ENCODE results near the gene MEIOSIN. TPM values are rescaled to one million over a fixed set of nuclear protein-coding genes. Genes with fewer than 3 reads are reported as not detected.

The MEIOSIN gene
- polyA plus RNA-seq, 1 of the 3 experiments (the other 2 are of a cell fraction) = 0.03 TPM

DNA sequence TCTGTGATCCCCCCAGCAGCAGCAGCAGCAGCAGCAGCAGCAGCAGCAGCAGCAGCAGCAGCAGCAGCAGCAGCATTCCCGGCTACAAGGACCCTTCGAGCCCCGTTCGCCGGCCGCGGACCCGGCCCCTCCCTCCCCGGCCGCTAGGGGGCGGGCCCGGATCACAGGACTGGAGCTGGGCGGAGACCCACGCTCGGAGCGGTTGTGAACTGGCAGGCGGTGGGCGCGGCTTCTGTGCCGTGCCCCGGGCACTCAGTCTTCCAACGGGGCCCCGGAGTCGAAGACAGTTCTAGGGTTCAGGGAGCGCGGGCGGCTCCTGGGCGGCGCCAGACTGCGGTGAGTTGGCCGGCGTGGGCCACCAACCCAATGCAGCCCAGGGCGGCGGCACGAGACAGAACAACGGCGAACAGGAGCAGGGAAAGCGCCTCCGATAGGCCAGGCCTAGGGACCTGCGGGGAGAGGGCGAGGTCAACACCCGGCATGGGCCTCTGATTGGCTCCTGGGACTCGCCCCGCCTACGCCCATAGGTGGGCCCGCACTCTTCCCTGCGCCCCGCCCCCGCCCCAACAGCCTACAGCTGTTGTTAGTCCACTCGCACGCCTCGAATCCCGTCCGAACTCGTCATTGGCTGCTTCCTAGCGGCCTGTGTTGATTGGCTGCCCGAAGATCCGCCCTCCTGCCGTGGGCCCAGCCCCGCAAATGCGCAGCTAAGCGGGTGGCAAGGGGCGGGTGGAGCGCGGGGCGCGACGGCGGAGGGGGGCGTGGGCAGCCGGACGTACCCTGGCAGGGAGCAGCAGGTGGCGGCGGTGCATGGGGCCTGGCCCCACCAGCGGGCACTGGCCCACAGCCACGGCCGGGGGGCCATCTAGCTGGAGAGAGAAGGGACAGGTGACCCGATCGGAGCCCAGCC is 37.2 kb downstream of the MEIOSIN start:
- H3K27ac ChIP-seq (ENCODE audit: low read depth in 2 of 2, low read length in 1 of 2) = peak overlapping the region; percentile 79 to 95
- CTCF ChIA-PET = interaction anchor here (0.6 to 5.9 kb wide), 29 partner anchors 9 to 342 kb away, joined by 3 to 100 read pairs (median 6); partner anchors contain the start of genes DMPK, DMWD, FBXO46 and MEIOSIN
- peaks cover 8 to 30% of the 10 kb centered on the region in 2 experiments; a peak in 3 of 4 replicates for H3K4me1 ChIP-seq (ENCODE audit: control insufficient read depth in 1 of 2, insufficient read depth in 2 of 2, low read depth in 1 of 2, low read length in 1 of 2)
- peaks cover 11% of the 10 kb centered on the region; the same call in 1 of the 2 replicates for H4K20me1 ChIP-seq (ENCODE audit: insufficient read depth)
- peak overlapping the region; percentile 58; the same call in 1 of the 2 replicates for H3K9ac ChIP-seq
- no peaks in the 10 kb centered on the region for H3K27me3 ChIP-seq (ENCODE audit: insufficient read depth)
- H3K4me2 ChIP-seq = peak overlapping the region; percentile 98
- peak overlapping the region; percentile 55 to 61 for H3K4me3 ChIP-seq (ENCODE audit: low read depth in 2 of 2, low read length in 1 of 2)
- WGBS (ENCODE audit: low lambda C conversion rate) = 2% methylated on average over 31 of the region's 79 CpGs
- peaks cover 49% of the 10 kb centered on the region for H3F3A ChIP-seq (replicated peaks; ENCODE audit: insufficient read depth)
- POLR2A ChIA-PET = interaction anchor here (0.5 to 3.6 kb wide), 12 partner anchors 11 to 101 kb away, joined by 3 to 19 read pairs (median 4); partner anchors contain the start of genes DMPK and FBXO46
- H3K9me2 ChIP-seq = no peaks in the 10 kb centered on the region
- DNase-seq = peak; percentile 96
- no peaks in the 10 kb centered on the region for H3K79me2 ChIP-seq (ENCODE audit: insufficient read depth)
- H3K9me3 ChIP-seq = no peaks in the 10 kb centered on the region
- H2AFZ ChIP-seq (ENCODE audit: low read depth) = no peak overlapping the region
- H3K36me3 ChIP-seq (replicated peaks in 1 of 2; ENCODE audit: control insufficient read depth in 1 of 2, insufficient read depth in 2 of 2, low read length in 1 of 2) = peaks cover 10 to 26% of the 10 kb centered on the region in 2 experiments
- TF ChIP-seq EP300 (IDR thresholded peaks at IDR 0.05; ENCODE audit: borderline replicate concordance in 1 of 2, low read depth in 1 of 2, low read length in 1 of 2) (no peak; a peak in 1 of 4 replicates), MXI1 (IDR thresholded peaks at IDR 0.05; ENCODE audit: low read depth, low read length) (peak; percentile 29), FOXJ3 (CRISPR knock-in tag; IDR thresholded peaks at IDR 0.05) (peak; percentile 63; the same call in 1 of the 2 replicates), TAF1 (IDR thresholded peaks at IDR 0.05; ENCODE audit: borderline replicate concordance, low read depth, low read length) (0 out of 2 replicates have a peak, but pooled peaks have one; percentile 26), MEF2A (IDR thresholded peaks at IDR 0.05; ENCODE audit: borderline replicate concordance, low read depth) (no peak; the same call in 1 of the 2 replicates), ELF1 (IDR thresholded peaks at IDR 0.05) (no peak; the same call in 1 of the 2 replicates), CHD2 (IDR thresholded peaks at IDR 0.05; ENCODE audit: low read length, partially characterized antibody) (peak; percentile 82), RXRA (IDR thresholded peaks at IDR 0.05; ENCODE audit: borderline replicate concordance, low read depth) (no peak), TEAD4 (IDR thresholded peaks at IDR 0.05; ENCODE audit: borderline replicate concordance, insufficient read depth) (0 out of 2 replicates have a peak, but pooled peaks have one; percentile 17), CTCF (IDR thresholded peaks at IDR 0.05) (peak; percentile 89), RCOR1 (IDR thresholded peaks at IDR 0.05; ENCODE audit: low read length) (no peak), MAX (IDR thresholded peaks at IDR 0.05; ENCODE audit: low read depth) (peak; percentile 77; the same call in 1 of the 2 replicates), ZBTB33 (IDR thresholded peaks at IDR 0.05; ENCODE audit: borderline replicate concordance, low read depth) (0 out of 2 replicates have a peak, but pooled peaks have one; percentile 10), SIN3A (IDR thresholded peaks at IDR 0.05; ENCODE audit: borderline replicate concordance, low read depth, low read length) (peak; percentile 50), NRF1 (IDR thresholded peaks at IDR 0.05; ENCODE audit: low read depth, low read length) (peak; percentile 54), RAD21 (IDR thresholded peaks at IDR 0.05; ENCODE audit: low read length) (peak; percentile 73), EZH2phosphoT487 (IDR thresholded peaks at IDR 0.05; ENCODE audit: borderline replicate concordance, low read depth) (no peak), POLR2AphosphoS5 (IDR thresholded peaks at IDR 0.05; ENCODE audit: low read depth, low read length) (peak; percentile 13; the same call in 1 of the 2 replicates), JUND (IDR thresholded peaks at IDR 0.05) (no peak), NFIC (IDR thresholded peaks at IDR 0.05; ENCODE audit: borderline replicate concordance) (no peak), RFX5 (IDR thresholded peaks at IDR 0.05; ENCODE audit: low read length) (peak; percentile 64)
- TF ChIP-seq, protein P1, sequence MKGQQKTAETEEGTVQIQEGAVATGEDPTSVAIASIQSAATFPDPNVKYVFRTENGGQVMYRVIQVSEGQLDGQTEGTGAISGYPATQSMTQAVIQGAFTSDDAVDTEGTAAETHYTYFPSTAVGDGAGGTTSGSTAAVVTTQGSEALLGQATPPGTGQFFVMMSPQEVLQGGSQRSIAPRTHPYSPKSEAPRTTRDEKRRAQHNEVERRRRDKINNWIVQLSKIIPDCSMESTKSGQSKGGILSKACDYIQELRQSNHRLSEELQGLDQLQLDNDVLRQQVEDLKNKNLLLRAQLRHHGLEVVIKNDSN (IDR thresholded peaks at IDR 0.05; ENCODE audit: borderline replicate concordance, low read depth) = no peak
- TF ChIP-seq, protein P2, sequence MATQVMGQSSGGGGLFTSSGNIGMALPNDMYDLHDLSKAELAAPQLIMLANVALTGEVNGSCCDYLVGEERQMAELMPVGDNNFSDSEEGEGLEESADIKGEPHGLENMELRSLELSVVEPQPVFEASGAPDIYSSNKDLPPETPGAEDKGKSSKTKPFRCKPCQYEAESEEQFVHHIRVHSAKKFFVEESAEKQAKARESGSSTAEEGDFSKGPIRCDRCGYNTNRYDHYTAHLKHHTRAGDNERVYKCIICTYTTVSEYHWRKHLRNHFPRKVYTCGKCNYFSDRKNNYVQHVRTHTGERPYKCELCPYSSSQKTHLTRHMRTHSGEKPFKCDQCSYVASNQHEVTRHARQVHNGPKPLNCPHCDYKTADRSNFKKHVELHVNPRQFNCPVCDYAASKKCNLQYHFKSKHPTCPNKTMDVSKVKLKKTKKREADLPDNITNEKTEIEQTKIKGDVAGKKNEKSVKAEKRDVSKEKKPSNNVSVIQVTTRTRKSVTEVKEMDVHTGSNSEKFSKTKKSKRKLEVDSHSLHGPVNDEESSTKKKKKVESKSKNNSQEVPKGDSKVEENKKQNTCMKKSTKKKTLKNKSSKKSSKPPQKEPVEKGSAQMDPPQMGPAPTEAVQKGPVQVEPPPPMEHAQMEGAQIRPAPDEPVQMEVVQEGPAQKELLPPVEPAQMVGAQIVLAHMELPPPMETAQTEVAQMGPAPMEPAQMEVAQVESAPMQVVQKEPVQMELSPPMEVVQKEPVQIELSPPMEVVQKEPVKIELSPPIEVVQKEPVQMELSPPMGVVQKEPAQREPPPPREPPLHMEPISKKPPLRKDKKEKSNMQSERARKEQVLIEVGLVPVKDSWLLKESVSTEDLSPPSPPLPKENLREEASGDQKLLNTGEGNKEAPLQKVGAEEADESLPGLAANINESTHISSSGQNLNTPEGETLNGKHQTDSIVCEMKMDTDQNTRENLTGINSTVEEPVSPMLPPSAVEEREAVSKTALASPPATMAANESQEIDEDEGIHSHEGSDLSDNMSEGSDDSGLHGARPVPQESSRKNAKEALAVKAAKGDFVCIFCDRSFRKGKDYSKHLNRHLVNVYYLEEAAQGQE (IDR thresholded peaks at IDR 0.05; ENCODE audit: low read depth, low read length) = no peak

All from SK-N-SH (cell line).